ENCODE data around the gene XDH.
A peak's percentile ranks its signal among the peaks of the same experiment; 100 is the strongest.

XDH gene

DNA sequence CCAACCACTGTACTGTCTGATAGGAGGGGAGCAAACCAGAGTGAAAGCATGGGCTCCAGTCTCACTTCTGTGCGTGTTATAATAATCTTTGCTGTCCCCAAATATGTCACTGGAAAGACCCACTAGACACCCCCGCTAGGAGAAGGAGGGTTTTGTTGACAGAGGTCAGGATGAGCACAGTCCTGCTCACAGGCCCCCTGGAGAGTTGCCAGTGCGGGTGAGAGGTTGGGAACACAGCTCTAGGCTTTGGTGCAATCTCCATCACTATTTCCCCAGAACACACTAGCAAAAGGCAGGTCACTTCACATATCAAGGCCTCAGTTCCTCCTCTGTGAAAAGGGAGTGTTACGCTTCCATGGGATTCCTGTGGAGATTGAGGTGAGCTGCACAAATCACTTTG lies 9.7 kb downstream of the XDH start:
- no peak for DNase-seq (ENCODE audit: low read depth, low spot score)

GRCh38 chr2:31404302-31404701 lies 10.2 kb downstream of the XDH start:
- DNase-seq (ENCODE audit: low read depth, low spot score): no peak
- no peak overlapping the region for H3K27ac ChIP-seq

More for the DNA sequence above, 9.7 kb downstream of the XDH start:
- no peak overlapping the region for H3K27ac ChIP-seq

- no peak for DNase-seq (ENCODE audit: low read depth, low spot score)
- H3K27ac ChIP-seq: peak overlapping the region; percentile 93
Observed at GRCh38 chr2:31402388-31402787, 12.2 kb downstream of the XDH start.

DNA sequence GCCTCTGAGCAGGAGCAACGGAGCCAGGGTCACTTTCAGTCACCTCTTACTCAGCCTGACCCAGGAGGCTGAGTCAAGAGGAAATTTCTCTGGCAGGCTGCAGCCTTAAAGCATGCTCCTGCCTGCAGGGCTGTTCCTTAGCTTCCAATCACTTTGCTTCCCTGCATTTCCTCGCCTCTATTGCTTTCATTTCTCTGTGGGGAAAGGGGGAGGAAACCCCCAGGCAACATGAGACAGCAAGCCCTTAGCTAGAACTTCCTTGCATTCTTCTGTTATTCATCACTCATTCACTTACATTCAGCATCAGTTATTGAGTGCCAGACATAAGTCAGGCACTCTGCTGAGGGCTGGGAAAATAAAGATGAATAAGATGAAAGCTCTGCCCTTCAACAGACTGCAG lies 13.0 kb downstream of the XDH start:
- H3K27ac ChIP-seq: peak overlapping the region; percentile 93
- peak; percentile 98 for DNase-seq (ENCODE audit: low read depth, low spot score)

- peak overlapping the region; percentile 37 for H3K27ac ChIP-seq
- DNase-seq (ENCODE audit: low read depth, low spot score): no peak
Observed at GRCh38 chr2:31398881-31399280, 15.7 kb downstream of the XDH start.

GRCh38 chr2:31397094-31397493 lies 17.4 kb downstream of the XDH start:
- DNase-seq (ENCODE audit: low read depth, low spot score): no peak
- H3K27ac ChIP-seq: peak overlapping the region; percentile 15

DNA sequence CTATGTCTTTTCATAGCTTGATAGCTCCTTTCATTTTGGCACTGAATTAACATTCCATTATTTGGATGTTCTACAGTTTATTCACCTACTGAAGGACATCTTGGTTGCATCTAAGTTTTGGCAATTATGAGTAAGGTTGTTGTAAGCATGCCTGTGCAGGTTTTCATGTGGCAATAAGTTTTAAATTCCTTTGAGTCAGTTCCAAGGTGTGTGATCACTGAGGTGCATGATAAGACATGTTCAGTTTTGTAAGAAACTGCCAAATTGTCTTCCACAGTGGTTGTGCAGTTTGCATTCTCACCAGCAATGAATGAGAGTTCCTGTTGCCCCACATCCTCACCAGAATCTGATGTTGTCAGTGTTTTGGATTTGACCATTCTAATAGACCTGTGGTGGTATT lies 24.2 kb downstream of the XDH start:
- peak overlapping the region; percentile 96 for H3K27ac ChIP-seq
- DNase-seq (ENCODE audit: low read depth, low spot score): peak; percentile 97

DNA sequence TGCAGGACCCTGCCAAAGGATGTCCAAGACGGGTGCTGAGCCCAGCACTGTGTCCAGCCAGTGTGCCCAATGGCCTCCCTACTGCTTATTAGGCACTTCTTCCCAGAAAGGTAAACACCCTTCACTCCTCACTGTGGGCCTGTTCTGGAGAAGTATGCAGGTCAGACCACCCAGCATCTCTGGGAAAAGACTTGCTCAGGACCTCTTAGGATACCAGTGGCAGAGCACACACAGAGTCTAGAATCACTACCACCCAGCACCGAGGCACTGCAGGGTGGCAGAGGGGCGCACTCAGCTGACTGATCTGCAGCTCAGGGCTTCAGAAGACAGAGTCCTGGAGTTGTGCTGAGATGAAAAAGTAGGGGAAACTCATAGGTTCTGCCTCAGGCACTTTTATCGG lies 25.8 kb downstream of the XDH start:
- H3K27ac ChIP-seq: peak overlapping the region; percentile 96
- DNase-seq (ENCODE audit: low read depth, low spot score): no peak

DNA sequence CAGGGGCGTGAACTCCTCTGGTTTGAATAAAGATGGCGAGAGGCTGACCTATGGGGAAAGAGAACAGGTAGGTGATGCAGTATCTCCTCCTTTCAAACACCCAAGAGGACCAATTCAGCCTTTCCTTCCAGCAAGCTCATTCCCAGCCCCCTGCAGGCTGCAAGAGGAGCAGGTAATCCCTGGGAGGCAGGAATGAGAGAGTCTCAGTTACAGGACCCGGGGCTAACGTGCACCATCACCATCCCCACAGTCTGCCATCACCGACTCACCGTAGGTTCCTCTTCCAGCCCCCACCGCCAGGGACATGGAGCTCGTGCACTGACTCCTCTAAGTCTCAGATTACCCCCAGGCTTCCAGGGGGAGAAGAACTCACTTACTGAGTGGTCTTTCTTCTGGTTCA lies 26.7 kb downstream of the XDH start:
- no peak overlapping the region for H3K27ac ChIP-seq
- no peak for DNase-seq (ENCODE audit: low read depth, low spot score)

DNA sequence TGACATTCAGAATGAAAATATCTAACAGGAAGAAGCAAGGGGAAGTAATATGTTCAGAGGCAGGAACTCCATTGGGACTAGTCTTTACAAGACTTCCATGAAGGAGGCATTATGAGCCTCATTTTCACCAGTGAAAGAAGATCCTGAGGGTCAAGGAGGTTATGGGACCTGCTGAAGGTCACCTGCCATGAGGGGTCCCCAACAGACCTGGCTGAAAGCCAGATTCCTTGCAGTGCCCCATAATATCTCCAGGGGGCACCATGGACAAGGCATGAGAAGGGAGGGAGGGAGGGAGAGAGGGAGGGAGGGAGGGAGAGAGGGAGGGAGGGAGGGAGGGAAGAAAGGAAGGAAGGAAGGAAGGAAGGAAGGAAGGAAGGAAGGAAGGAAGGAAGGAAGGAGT lies 27.9 kb downstream of the XDH start:
- DNase-seq (ENCODE audit: low read depth, low spot score): no peak
- H3K27ac ChIP-seq: peak overlapping the region; percentile 99

DNA sequence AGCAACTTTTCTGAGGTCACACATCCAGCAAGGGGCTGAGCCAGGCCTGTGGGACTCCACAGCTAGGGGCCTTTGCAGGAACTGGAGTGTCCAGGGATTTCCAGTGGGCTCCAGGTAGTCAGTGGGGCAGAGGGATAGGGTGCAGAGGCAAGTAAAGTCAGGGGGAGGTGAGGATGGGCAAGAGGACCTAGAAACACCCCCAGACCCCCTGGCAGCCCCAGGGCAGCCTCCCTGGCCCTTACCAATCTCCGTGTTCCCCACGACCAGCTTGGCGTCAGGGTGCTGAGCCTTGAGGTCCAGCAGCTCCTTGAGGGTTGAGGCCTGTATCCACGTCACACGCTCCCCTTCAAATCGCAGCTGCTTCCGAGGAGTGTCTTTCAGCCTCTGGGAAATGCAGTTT lies 28.4 kb downstream of the XDH start:
- peak overlapping the region; percentile 99 for H3K27ac ChIP-seq
- DNase-seq (ENCODE audit: low read depth, low spot score): no peak

- H3K27ac ChIP-seq: peak overlapping the region; percentile 99
- DNase-seq (ENCODE audit: low read depth, low spot score): peak; percentile 96
Observed at GRCh38 chr2:31384771-31385276, 29.7 kb downstream of the XDH start.

DNA sequence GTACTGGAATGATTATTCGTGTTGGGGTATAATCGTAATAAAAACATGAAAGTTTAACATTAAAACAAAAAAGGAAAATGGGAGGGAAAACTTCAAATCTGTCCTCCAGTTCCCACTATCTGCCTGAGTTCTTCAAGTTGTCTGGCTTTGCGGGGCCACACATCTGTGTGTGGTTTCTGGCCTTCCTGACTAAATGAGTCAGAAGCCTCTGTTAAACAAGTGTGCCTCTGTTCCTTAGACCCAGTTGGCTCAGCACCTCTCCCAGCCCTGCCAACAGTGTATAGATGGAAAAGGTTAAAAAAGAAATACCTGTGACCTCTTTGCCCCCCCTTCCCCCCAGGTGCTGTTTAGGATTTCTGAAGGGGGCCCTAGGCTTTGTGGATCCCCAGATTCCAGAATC lies 30.2 kb downstream of the XDH start:
- H3K27ac ChIP-seq: peak overlapping the region; percentile 99
- peak; percentile 94 for DNase-seq (ENCODE audit: low read depth, low spot score)

DNA sequence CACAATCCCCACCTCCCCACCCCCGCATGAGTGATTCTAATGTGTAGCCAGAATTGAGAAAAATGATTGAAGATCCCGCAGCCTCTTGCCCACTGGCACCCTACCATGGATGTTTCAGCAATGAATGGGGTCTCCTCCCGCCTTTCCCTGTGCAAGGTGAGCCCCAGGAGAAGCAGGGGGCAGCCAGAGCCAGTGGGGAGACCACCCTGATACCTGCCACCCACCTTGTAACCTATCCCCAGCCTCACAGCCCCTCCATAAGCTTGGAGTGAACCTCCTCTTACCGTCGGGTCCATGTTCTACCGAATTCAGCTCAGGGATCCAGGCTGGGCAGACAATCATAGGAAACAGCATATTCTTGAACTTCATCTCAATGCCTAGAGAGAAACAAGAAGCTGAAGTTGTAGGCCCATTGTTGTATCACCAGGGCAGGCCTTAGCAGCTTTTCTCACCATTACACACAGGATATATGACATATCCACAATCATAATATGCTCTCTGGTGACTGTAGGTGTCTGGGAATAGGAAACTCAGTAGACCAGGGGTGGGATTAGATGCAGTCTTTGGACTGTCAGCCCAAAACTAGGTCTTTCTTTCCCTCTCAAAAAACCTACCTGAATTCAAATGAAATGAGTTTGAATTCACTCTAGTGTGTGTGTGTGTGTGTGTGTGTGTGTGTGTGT lies 30.9 kb downstream of the XDH start:
- H3K27ac ChIP-seq: peak overlapping the region; percentile 99
- DNase-seq (ENCODE audit: low read depth, low spot score): no peak

DNA sequence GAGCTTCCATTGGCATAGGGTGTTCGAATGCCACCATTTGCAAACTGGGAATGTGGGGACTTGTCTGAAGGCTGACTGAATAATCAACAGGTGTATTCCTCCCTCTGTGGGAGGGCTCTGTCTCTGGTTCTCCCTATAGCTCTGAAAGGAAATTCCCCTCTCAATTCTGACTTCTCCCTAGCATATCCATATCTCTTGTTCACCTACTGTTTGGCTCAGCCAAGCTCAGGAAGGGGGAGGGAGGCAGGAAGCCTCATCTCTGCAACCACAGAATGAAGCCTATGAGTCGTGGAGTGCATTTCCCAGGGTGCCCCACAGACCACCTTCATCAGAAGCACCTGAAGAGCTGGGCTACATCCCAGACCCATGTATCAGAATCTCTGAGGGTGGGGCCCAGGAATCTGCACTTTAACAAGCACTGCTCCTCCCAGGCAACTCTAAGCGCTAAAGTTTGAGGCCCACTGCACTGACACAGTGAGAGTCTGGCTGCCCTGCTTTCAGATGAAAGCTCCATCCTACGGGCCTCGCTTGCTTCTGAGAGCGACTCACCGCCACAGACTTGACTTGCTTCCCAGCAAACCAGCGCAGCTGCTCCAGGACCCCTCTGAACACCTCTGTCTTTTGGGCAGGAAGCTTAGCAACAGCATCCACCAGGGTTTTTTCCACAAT lies 32.0 kb downstream of the XDH start:
- DNase-seq (ENCODE audit: low read depth, low spot score): no peak
- H3K27ac ChIP-seq: peak overlapping the region; percentile 99

GRCh38 chr2:31381601-31382000 lies 32.9 kb downstream of the XDH start:
- DNase-seq (ENCODE audit: low read depth, low spot score): no peak

GRCh38 chr2:31380243-31380642 lies 34.3 kb downstream of the XDH start:
- DNase-seq (ENCODE audit: low read depth, low spot score): no peak
- no peak overlapping the region for H3K27ac ChIP-seq

More at GRCh38 chr2:31381601-31382000, 32.9 kb downstream of the XDH start:
- H3K27ac ChIP-seq: peak overlapping the region; percentile 99

GRCh38 chr2:31379747-31380146 lies 34.8 kb downstream of the XDH start:
- peak overlapping the region; percentile 60 for H3K27ac ChIP-seq
- no peak for DNase-seq (ENCODE audit: low read depth, low spot score)

GRCh38 chr2:31378791-31379501 lies 35.6 kb downstream of the XDH start:
- DNase-seq (ENCODE audit: low read depth, low spot score): no peak
- H3K27ac ChIP-seq: peak overlapping the region; percentile 60

DNA sequence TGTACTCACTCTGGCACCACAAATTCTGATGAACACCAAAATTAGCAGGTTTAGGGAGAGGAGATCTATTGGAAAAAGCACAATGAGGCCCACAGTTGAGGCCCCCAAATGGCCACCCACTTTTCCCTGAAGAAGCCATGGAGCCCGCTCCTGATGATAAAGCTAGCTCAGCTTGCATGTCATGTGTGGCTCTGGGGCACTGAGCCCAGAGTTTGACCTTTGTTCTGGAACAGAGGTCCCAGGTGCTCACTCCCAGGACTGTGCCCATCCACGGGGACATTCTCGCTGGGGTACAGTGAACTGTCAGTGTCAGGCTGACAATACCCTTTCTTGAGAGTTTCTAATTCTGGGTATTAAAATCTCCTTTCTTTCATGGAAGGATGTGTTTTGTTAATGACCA lies 36.2 kb downstream of the XDH start:
- no peak for DNase-seq (ENCODE audit: low read depth, low spot score)
- H3K27ac ChIP-seq: peak overlapping the region; percentile 60

DNA sequence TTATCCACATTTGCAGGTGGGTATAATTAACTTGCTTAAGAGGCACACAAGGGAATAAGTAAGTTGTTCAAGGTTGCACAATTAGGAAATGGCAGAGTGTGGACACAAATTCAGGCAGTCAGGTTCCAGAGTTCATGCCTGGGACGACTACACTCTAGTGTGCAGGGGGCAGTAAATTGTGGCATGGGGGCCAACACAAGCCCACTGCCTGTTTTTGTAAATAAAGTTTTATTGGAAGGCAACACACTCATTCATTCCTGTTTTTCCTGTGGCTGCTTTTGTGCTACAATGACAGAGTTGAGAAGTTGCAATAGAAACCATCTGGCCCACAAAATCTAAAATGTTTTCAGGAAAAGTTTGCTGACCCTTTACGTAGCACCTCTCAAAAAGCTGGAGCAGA lies 41.4 kb downstream of the XDH start:
- no peak for DNase-seq (ENCODE audit: low read depth, low spot score)
- no peak overlapping the region for H3K27ac ChIP-seq

Data from epithelial cell of prostate (primary cell).